Measurements from ENCODE around the gene ART3. TPM values are rescaled to one million over a fixed set of nuclear protein-coding genes. Genes with fewer than 3 reads are reported as not detected.
"Not testable (repeated sequence)": the region's sequence is repeated elsewhere in the genome, so short reads cannot be mapped to it uniquely, and the experiment has no call there.

ART3 gene
- total RNA-seq, 2 donors from 2014 or later: 0.92 TPM; not detected in 1

DNA sequence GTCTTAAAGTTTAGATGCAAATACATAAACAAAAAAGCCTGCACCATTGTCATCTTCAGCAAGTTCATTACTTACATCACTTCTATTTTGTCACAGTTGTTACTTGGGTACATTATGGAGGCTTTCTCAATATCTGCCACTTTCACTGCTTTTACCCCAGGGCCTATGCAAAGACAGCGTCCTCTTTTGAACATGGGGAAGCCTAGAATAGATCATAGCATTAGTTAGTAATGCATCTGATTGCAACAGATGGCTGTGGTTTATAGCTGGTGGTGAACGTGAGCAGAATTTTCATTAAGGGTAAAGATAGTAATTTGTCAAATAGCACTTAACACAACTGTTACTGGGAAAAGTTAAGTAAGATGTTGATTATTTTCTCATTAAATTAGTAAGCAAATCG lies 39.4 kb upstream of the ART3 start:
- Histone ChIP-seq H3K9ac (ENCODE audit: extremely low read depth, low read length, poor library complexity, severe bottlenecking) (no peak overlapping the region), H3K4me3 (ENCODE audit: low read length) (no peak overlapping the region), H3K9me3 (ENCODE audit: control insufficient read depth, low read length) (no peaks in the 10 kb centered on the region), H3K4me1 (ENCODE audit: control insufficient read depth, insufficient read depth, low read length) (no peaks in the 10 kb centered on the region), H3K27me3 (ENCODE audit: control insufficient read depth, insufficient read depth, low read length, poor library complexity, severe bottlenecking) (no peaks in the 10 kb centered on the region), H3K36me3 (ENCODE audit: control insufficient read depth, insufficient read depth, low read length) (no peaks in the 10 kb centered on the region), H3K27ac (ENCODE audit: low read depth, low read length) (no peak overlapping the region)
- Mint-ChIP-seq H3K9me3 (no peaks in the 10 kb centered on the region), H3K27me3 (ENCODE audit: insufficient read depth) (no peaks in the 10 kb centered on the region), H3K4me1 (peaks cover 5% of the 10 kb centered on the region), H3K36me3 (ENCODE audit: low read depth) (no peaks in the 10 kb centered on the region), H3K4me3 (no peak overlapping the region), H3K27ac (no peak overlapping the region)
- TF ChIP-seq CTCF (conservative IDR thresholded peaks at IDR 0.05): no peak
- DNase-seq: no peak
- WGBS, 2 experiments (ENCODE audit: insufficient coverage in 1 of 2, insufficient read length in 1 of 2): 88% methylated on average over 3 of the region's 3 CpGs; no CpG with 5 or more reads in 1 of the 2 experiments

GRCh38 chr4:76035799-76036380 lies 38.6 kb upstream of the ART3 start, which contains the start of gene CXCL11:
TSS of gene CXCL11 (minus strand) at chr4:76036070. CDS start at chr4:76035987, 83 bp downstream.
- no peak for TF ChIP-seq CTCF (conservative IDR thresholded peaks at IDR 0.05)
- H3K4me3 Mint-ChIP-seq: no peak within 1 kb of the TSS
- no peaks in the 10 kb centered on the region for H3K27me3 Mint-ChIP-seq (ENCODE audit: insufficient read depth)
- Histone ChIP-seq H3K9ac (ENCODE audit: extremely low read depth, low read length, poor library complexity, severe bottlenecking) (no peak within 1 kb of the TSS), H3K27me3 (ENCODE audit: control insufficient read depth, insufficient read depth, low read length, poor library complexity, severe bottlenecking) (no peaks in the 10 kb centered on the region), H3K36me3 (ENCODE audit: control insufficient read depth, insufficient read depth, low read length) (no peaks in the 10 kb centered on the region), H3K4me1 (ENCODE audit: control insufficient read depth, insufficient read depth, low read length) (no peaks in the 10 kb centered on the region), H3K4me3 (ENCODE audit: low read length) (no peak within 1 kb of the TSS), H3K9me3 (ENCODE audit: control insufficient read depth, low read length) (no peaks in the 10 kb centered on the region), H3K27ac (ENCODE audit: low read depth, low read length) (no peak within 1 kb of the TSS)
- H3K9me3 Mint-ChIP-seq: no peaks in the 10 kb centered on the region
- 89 to 100% methylated on average over 2 of the region's 2 CpGs for WGBS, 2 experiments (ENCODE audit: insufficient coverage in 1 of 2, insufficient read length in 1 of 2)
- DNase-seq: no peak
- H3K27ac Mint-ChIP-seq: no peak within 1 kb of the TSS
- H3K4me1 Mint-ChIP-seq: peaks cover 7% of the 10 kb centered on the region
- no peaks in the 10 kb centered on the region for H3K36me3 Mint-ChIP-seq (ENCODE audit: low read depth)

- Mint-ChIP-seq H3K27ac (no peak overlapping the region), H3K9me3 (no peaks in the 10 kb centered on the region), H3K27me3 (ENCODE audit: insufficient read depth) (no peaks in the 10 kb centered on the region), H3K4me3 (no peak overlapping the region), H3K36me3 (ENCODE audit: low read depth) (no peaks in the 10 kb centered on the region), H3K4me1 (peaks cover 9% of the 10 kb centered on the region)
- no peak for TF ChIP-seq CTCF (conservative IDR thresholded peaks at IDR 0.05)
- DNase-seq: peak; percentile 50
- no peaks in the 10 kb centered on the region for H3K9me3 ChIP-seq (ENCODE audit: control insufficient read depth, low read length)
- H3K27ac ChIP-seq (ENCODE audit: low read depth, low read length): no peak overlapping the region
- H3K36me3 ChIP-seq (ENCODE audit: control insufficient read depth, insufficient read depth, low read length): no peaks in the 10 kb centered on the region
- no peak overlapping the region for H3K9ac ChIP-seq (ENCODE audit: extremely low read depth, low read length, poor library complexity, severe bottlenecking)
- no peaks in the 10 kb centered on the region for H3K27me3 ChIP-seq (ENCODE audit: control insufficient read depth, insufficient read depth, low read length, poor library complexity, severe bottlenecking)
- no peak overlapping the region for H3K4me3 ChIP-seq (ENCODE audit: low read length)
- no peaks in the 10 kb centered on the region for H3K4me1 ChIP-seq (ENCODE audit: control insufficient read depth, insufficient read depth, low read length)
- 76 to 87% methylated on average over 2 to 3 of the region's 3 CpGs for WGBS, 2 experiments (ENCODE audit: insufficient coverage in 1 of 2, insufficient read length in 1 of 2)
Measured at GRCh38 chr4:76036855-76037254, 37.7 kb upstream of the ART3 start.

DNA sequence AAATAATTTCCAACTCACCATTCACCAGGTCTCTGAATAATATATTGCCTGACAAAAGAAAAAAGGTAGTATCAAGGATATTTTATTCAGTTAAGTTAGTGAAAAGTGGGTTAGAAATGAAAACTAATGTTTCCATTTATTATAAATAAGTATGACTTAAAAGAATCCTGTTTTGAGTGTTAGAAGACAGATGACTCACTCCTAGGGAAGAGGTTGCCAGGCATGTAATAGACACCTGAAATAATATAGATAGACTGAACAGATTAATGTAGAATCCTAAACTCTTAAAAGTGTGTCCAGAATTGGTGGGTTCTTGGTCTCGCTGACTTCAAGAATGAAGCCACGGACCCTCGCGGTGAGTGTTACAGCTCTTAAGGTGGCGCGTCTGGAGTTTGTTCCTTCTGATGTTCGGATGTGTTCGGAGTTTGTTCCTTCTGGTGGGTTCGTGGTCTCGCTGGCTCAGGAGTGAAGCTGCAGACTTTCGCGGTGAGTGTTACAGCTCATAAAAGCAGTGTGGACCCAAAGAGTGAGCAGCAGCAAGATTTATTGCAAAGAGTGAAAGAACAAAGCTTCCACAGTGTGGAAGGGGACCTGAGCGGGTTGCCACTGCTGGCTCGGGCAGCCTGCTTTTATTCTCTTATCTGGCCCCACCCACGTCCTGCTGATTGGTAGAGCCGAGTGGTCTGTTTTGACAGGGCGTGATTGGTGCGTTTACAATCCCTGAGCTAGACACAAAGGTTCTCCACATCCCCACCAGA lies 32.1 kb upstream of the ART3 start:
- H3K4me1 ChIP-seq (ENCODE audit: control insufficient read depth, insufficient read depth, low read length); DNase-seq; H3K4me3 Mint-ChIP-seq; H3K9ac ChIP-seq (ENCODE audit: extremely low read depth, low read length, poor library complexity, severe bottlenecking); H3K27me3 ChIP-seq (ENCODE audit: control insufficient read depth, insufficient read depth, low read length, poor library complexity, severe bottlenecking); H3K36me3 Mint-ChIP-seq (ENCODE audit: low read depth); H3K27me3 Mint-ChIP-seq (ENCODE audit: insufficient read depth); H3K36me3 ChIP-seq (ENCODE audit: control insufficient read depth, insufficient read depth, low read length); H3K27ac ChIP-seq (ENCODE audit: low read depth, low read length); H3K4me3 ChIP-seq (ENCODE audit: low read length); H3K4me1 Mint-ChIP-seq; H3K9me3 ChIP-seq (ENCODE audit: control insufficient read depth, low read length); H3K27ac Mint-ChIP-seq; H3K9me3 Mint-ChIP-seq: not testable (repeated sequence)
- 80 to 98% methylated on average over 1 to 16 of the region's 18 CpGs for WGBS, 2 experiments (ENCODE audit: insufficient coverage in 1 of 2, insufficient read length in 1 of 2)

DNA sequence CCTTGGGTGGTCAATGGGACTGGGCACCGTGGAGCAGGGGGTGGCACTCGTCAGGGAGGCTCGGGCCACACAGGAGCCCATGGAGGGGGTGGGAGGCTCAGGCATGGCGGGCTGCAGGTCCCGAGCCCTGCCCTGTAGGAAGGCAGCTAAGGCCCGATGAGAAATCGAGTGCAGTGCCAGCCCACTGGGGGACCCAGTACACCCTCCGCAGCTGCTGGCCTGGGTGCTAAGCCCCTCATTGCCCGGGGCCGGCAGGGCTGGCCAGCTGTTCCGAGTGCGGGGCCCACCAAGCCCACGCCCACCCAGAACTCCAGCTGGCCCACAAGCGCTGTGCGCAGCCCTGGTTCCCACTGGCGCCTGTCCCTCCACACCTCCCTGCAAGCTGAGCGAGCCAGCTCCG lies 31.2 kb upstream of the ART3 start:
- not testable (repeated sequence) for H3K27me3 Mint-ChIP-seq (ENCODE audit: insufficient read depth); DNase-seq; H3K27ac ChIP-seq (ENCODE audit: low read depth, low read length); H3K36me3 Mint-ChIP-seq (ENCODE audit: low read depth); H3K9me3 ChIP-seq (ENCODE audit: control insufficient read depth, low read length); H3K4me3 Mint-ChIP-seq; H3K9me3 Mint-ChIP-seq; H3K36me3 ChIP-seq (ENCODE audit: control insufficient read depth, insufficient read depth, low read length); H3K27me3 ChIP-seq (ENCODE audit: control insufficient read depth, insufficient read depth, low read length, poor library complexity, severe bottlenecking); H3K4me3 ChIP-seq (ENCODE audit: low read length); H3K4me1 ChIP-seq (ENCODE audit: control insufficient read depth, insufficient read depth, low read length); H3K9ac ChIP-seq (ENCODE audit: extremely low read depth, low read length, poor library complexity, severe bottlenecking); H3K4me1 Mint-ChIP-seq; H3K27ac Mint-ChIP-seq
- 93 to 99% methylated on average over 3 to 18 of the region's 18 CpGs for WGBS, 2 experiments (ENCODE audit: insufficient coverage in 1 of 2, insufficient read length in 1 of 2)

All from endodermal cell (in vitro differentiated cells).